ENCODE results near the gene C12orf42.

Gene C12orf42

DNA sequence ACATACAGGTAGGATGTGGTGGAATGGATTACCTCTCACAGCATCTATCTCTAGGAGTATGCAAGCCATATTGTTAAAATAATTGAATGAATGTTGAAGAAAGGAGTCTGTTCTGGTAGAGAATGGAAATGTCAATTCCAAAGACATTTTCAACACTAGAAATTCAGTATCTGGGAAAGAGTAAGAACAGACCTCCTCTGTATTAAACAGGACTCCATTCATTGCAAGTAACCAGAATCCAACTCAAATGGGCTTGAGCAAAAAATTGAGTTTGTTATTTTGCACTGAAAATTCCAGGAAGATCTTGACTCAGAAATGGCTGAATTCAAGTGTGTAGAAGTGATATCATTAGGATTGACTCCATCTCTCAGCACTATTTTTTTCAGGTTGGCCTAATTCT, 168.1 kb downstream of the C12orf42 start:
- no peak overlapping the region for H3K4me3 ChIP-seq (ENCODE audit: low read length)
- no peaks in the 10 kb centered on the region for H3K27me3 ChIP-seq (ENCODE audit: control insufficient read depth, insufficient read depth, low read length)
- no peak overlapping the region for H3K9ac ChIP-seq (ENCODE audit: low read depth, low read length)
- no peaks in the 10 kb centered on the region for H3K9me3 ChIP-seq (replicated peaks; ENCODE audit: low read length)
- H3K4me2 ChIP-seq (ENCODE audit: low read length), result no peak overlapping the region
- no peaks in the 10 kb centered on the region for H3K4me1 ChIP-seq (ENCODE audit: control insufficient read depth, insufficient read depth, low read length)
- H3K36me3 ChIP-seq (ENCODE audit: insufficient read depth, low read length), result no peaks in the 10 kb centered on the region

GRCh38 chr12:103326190-103326589, 169.6 kb downstream of the C12orf42 start:
- Histone ChIP-seq H3K4me1 (ENCODE audit: control insufficient read depth, insufficient read depth, low read length) (no peaks in the 10 kb centered on the region), H3K36me3 (ENCODE audit: insufficient read depth, low read length) (no peaks in the 10 kb centered on the region), H3K9me3 (replicated peaks; ENCODE audit: low read length) (no peaks in the 10 kb centered on the region), H3K4me2 (ENCODE audit: low read length) (no peak overlapping the region), H3K9ac (ENCODE audit: low read depth, low read length) (no peak overlapping the region), H3K27me3 (ENCODE audit: control insufficient read depth, insufficient read depth, low read length) (no peaks in the 10 kb centered on the region), H3K4me3 (ENCODE audit: low read length) (no peak overlapping the region)

DNA sequence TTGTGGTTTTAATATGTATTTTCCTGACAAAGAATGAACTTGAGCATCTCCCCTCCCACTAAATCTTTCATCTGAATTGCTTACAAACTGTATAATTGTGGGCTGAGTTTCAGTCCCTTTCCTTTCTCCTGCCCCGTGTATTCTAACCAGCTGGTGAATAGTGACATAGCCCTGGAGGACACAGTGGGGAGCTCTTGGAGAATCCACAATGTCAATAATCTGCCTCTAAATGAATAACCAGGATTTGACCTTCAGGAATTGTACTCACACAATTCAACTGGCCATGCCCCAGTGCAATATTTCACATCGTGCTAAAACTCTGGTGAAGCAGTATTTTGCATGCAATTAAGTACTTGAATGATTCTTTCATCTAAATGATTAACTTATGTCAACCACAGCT, 177.2 kb downstream of the C12orf42 start:
- no peak overlapping the region for H3K9ac ChIP-seq (ENCODE audit: low read depth, low read length)
- H3K36me3 ChIP-seq (ENCODE audit: insufficient read depth, low read length), result no peaks in the 10 kb centered on the region
- no peak overlapping the region for H3K4me3 ChIP-seq (ENCODE audit: low read length)
- H3K4me1 ChIP-seq (ENCODE audit: control insufficient read depth, insufficient read depth, low read length), result no peaks in the 10 kb centered on the region
- no peak overlapping the region for H3K4me2 ChIP-seq (ENCODE audit: low read length)
- no peaks in the 10 kb centered on the region for H3K9me3 ChIP-seq (replicated peaks; ENCODE audit: low read length)
- H3K27me3 ChIP-seq (ENCODE audit: control insufficient read depth, insufficient read depth, low read length), result no peaks in the 10 kb centered on the region

GRCh38 chr12:103317220-103317619, 178.5 kb downstream of the C12orf42 start:
- no peaks in the 10 kb centered on the region for H3K36me3 ChIP-seq (ENCODE audit: insufficient read depth, low read length)
- no peaks in the 10 kb centered on the region for H3K9me3 ChIP-seq (replicated peaks; ENCODE audit: low read length)
- H3K4me3 ChIP-seq (ENCODE audit: low read length), result no peak overlapping the region
- H3K4me2 ChIP-seq (ENCODE audit: low read length), result no peak overlapping the region
- H3K9ac ChIP-seq (ENCODE audit: low read depth, low read length), result no peak overlapping the region
- no peaks in the 10 kb centered on the region for H3K4me1 ChIP-seq (ENCODE audit: control insufficient read depth, insufficient read depth, low read length)
- H3K27me3 ChIP-seq (ENCODE audit: control insufficient read depth, insufficient read depth, low read length), result no peaks in the 10 kb centered on the region

GRCh38 chr12:103314786-103315185, 181.0 kb downstream of the C12orf42 start:
- H3K4me1 ChIP-seq (ENCODE audit: control insufficient read depth, insufficient read depth, low read length), result no peaks in the 10 kb centered on the region
- H3K9ac ChIP-seq (ENCODE audit: low read depth, low read length), result no peak overlapping the region
- H3K9me3 ChIP-seq (replicated peaks; ENCODE audit: low read length), result no peaks in the 10 kb centered on the region
- H3K4me3 ChIP-seq (ENCODE audit: low read length), result no peak overlapping the region
- no peaks in the 10 kb centered on the region for H3K36me3 ChIP-seq (ENCODE audit: insufficient read depth, low read length)
- H3K4me2 ChIP-seq (ENCODE audit: low read length), result no peak overlapping the region
- no peaks in the 10 kb centered on the region for H3K27me3 ChIP-seq (ENCODE audit: control insufficient read depth, insufficient read depth, low read length)

DNA sequence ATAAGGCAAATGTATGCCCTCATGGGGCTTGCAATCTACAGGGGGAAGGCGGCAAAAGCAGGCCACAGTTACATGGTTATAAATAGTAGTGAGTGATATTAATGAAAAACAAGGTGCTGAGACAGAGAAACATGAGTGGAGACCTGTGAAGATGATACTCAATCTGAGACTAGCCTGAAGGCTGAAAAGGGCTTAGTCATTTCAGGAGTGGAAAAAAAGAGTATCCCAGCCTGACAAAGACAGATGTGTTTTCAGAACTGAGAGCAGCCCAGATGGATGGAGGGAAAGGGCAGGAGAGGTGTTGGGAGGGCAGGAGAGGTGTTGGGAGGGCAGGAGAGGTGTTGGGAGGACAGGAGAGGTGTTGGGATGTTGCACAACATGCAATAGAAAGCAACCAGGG, 181.9 kb downstream of the C12orf42 start:
- H3K4me1 ChIP-seq (ENCODE audit: control insufficient read depth, insufficient read depth, low read length), result no peaks in the 10 kb centered on the region
- H3K27me3 ChIP-seq (ENCODE audit: control insufficient read depth, insufficient read depth, low read length), result no peaks in the 10 kb centered on the region
- H3K9me3 ChIP-seq (replicated peaks; ENCODE audit: low read length), result no peaks in the 10 kb centered on the region
- no peaks in the 10 kb centered on the region for H3K36me3 ChIP-seq (ENCODE audit: insufficient read depth, low read length)
- H3K4me2 ChIP-seq (ENCODE audit: low read length), result no peak overlapping the region
- no peak overlapping the region for H3K4me3 ChIP-seq (ENCODE audit: low read length)
- H3K9ac ChIP-seq (ENCODE audit: low read depth, low read length), result no peak overlapping the region

GRCh38 chr12:103312742-103313354, 182.9 kb downstream of the C12orf42 start:
- Histone ChIP-seq H3K4me1 (ENCODE audit: control insufficient read depth, insufficient read depth, low read length) (no peaks in the 10 kb centered on the region), H3K9ac (ENCODE audit: low read depth, low read length) (no peak overlapping the region), H3K36me3 (ENCODE audit: insufficient read depth, low read length) (no peaks in the 10 kb centered on the region), H3K9me3 (replicated peaks; ENCODE audit: low read length) (no peaks in the 10 kb centered on the region), H3K4me3 (ENCODE audit: low read length) (no peak overlapping the region), H3K27me3 (ENCODE audit: control insufficient read depth, insufficient read depth, low read length) (no peaks in the 10 kb centered on the region), H3K4me2 (ENCODE audit: low read length) (no peak overlapping the region)

GRCh38 chr12:103310546-103311270, 185.1 kb downstream of the C12orf42 start:
- Histone ChIP-seq H3K4me2 (ENCODE audit: low read length) (no peak overlapping the region), H3K4me1 (ENCODE audit: control insufficient read depth, insufficient read depth, low read length) (no peaks in the 10 kb centered on the region), H3K9me3 (replicated peaks; ENCODE audit: low read length) (no peaks in the 10 kb centered on the region), H3K27me3 (ENCODE audit: control insufficient read depth, insufficient read depth, low read length) (no peaks in the 10 kb centered on the region), H3K4me3 (ENCODE audit: low read length) (no peak overlapping the region), H3K36me3 (ENCODE audit: insufficient read depth, low read length) (no peaks in the 10 kb centered on the region), H3K9ac (ENCODE audit: low read depth, low read length) (no peak overlapping the region)

DNA sequence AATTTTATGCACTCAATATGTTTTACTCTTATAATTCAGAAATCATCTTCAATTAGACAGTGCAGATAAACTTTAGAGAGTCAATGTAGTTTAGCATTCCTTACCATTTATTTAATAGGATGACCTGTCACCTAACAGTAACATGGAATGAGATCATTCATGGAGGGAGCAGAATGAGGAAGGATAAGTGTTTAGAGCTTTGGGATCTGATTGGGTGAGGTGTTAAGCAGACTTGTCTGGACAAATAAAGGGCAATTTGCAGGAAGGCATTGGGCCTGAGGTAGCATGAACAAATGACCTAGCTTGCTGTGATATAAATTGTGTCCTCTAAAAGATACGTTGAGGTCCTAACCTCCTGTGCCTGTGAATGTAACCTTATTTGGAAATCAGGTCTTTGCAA, 187.4 kb downstream of the C12orf42 start:
- H3K4me3 ChIP-seq (ENCODE audit: low read length), result no peak overlapping the region
- H3K27me3 ChIP-seq (ENCODE audit: control insufficient read depth, insufficient read depth, low read length), result no peaks in the 10 kb centered on the region
- no peaks in the 10 kb centered on the region for H3K9me3 ChIP-seq (replicated peaks; ENCODE audit: low read length)

DNA sequence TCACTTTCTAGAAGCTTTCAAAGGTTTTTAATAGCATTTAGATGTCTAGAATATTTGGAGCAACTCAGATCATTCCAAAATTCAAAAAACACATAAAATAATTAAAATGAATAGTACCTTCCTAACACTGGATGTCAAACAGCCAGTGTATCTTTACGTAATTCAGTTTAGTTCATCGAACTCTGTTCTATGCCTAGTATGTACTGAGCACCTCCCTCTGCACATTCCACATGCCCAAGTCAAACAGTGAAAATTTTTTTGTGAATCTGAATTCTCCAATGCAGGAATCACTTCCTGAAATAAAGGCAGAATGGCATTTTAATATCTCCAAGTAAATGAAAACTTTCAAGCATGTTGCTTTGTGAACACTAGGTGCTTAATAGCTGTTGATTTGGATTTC, 192.3 kb downstream of the C12orf42 start:
- no peak overlapping the region for H3K4me3 ChIP-seq (ENCODE audit: low read length)
- H3K9ac ChIP-seq (ENCODE audit: low read depth, low read length), result no peak overlapping the region
- no peaks in the 10 kb centered on the region for H3K36me3 ChIP-seq (ENCODE audit: insufficient read depth, low read length)

More for the DNA sequence above, 187.4 kb downstream of the C12orf42 start:
- Histone ChIP-seq H3K9ac (ENCODE audit: low read depth, low read length) (no peak overlapping the region), H3K4me2 (ENCODE audit: low read length) (no peak overlapping the region), H3K36me3 (ENCODE audit: insufficient read depth, low read length) (no peaks in the 10 kb centered on the region), H3K4me1 (ENCODE audit: control insufficient read depth, insufficient read depth, low read length) (no peaks in the 10 kb centered on the region)

GRCh38 chr12:103301642-103302591, 193.9 kb downstream of the C12orf42 start:
- H3K4me3 ChIP-seq (ENCODE audit: low read length), result no peak overlapping the region
- H3K9me3 ChIP-seq (replicated peaks; ENCODE audit: low read length), result no peaks in the 10 kb centered on the region
- H3K27me3 ChIP-seq (ENCODE audit: control insufficient read depth, insufficient read depth, low read length), result no peaks in the 10 kb centered on the region
- H3K36me3 ChIP-seq (ENCODE audit: insufficient read depth, low read length), result no peaks in the 10 kb centered on the region
- H3K4me1 ChIP-seq (ENCODE audit: control insufficient read depth, insufficient read depth, low read length), result no peaks in the 10 kb centered on the region
- no peak overlapping the region for H3K9ac ChIP-seq (ENCODE audit: low read depth, low read length)
- H3K4me2 ChIP-seq (ENCODE audit: low read length), result no peak overlapping the region

More for the DNA sequence above, 192.3 kb downstream of the C12orf42 start:
- H3K9me3 ChIP-seq (replicated peaks; ENCODE audit: low read length), result no peaks in the 10 kb centered on the region
- no peak overlapping the region for H3K4me2 ChIP-seq (ENCODE audit: low read length)
- H3K27me3 ChIP-seq (ENCODE audit: control insufficient read depth, insufficient read depth, low read length), result no peaks in the 10 kb centered on the region
- H3K4me1 ChIP-seq (ENCODE audit: control insufficient read depth, insufficient read depth, low read length), result no peaks in the 10 kb centered on the region
